GM11168 (cell line): ENCODE data around the gene CDC42.
"Not testable (repeated sequence)": the region's sequence is repeated elsewhere in the genome, so short reads cannot be mapped to it uniquely, and the experiment has no call there.

Experiments used
- in situ Hi-C: fragments of 300-500 bp; cut with MboI; formaldehyde crosslinking; loops from one replicate; pipeline ENCODE4 v1.12.0; 2022; ENCODE audit warnings: low sequenced_read_pairs; ENCODE audit not compliant: unreplicated experiment

CDC42 gene

DNA sequence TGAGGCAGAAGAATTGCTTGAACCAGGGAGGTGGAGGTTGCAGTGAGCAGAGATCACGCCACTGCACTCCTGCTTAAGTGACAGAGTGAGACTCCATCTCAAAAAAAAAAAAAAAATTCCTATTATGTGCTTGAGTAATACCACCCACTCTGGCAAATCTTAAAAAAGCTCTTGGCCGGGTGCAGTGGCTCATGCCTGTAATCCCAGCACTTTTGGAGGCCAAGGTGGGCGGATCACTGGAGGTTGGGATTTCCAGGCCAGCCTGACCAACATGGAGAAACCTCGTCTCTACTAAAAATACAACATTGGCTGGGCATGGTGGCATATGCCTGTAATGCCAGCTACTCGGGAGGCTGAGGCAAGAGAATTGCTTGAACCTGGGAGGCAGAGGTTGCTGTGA lies 17.7 kb upstream of the CDC42 start:
- in situ Hi-C loops: not testable (repeated sequence)

DNA sequence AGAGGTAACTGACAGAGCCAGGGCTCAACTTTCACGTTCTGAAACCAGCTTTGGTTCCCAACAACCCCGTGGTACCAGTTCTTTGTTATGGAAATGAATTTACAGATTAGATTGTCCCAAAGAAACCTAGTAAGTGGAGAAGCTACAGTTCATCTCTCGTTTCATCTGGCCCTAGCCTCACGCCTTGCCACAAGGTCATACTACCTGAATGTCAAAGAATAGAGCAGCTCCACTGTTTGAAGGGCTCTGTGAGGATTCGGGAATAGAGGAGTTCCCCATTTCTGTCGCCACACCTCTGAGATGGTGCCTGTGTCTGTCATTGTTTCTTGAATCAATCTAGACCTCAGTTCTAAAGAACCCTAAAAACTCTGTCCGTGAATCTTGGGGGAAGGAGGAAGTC lies 15.0 kb upstream of the CDC42 start:
- in situ Hi-C loops: no loop called here

DNA sequence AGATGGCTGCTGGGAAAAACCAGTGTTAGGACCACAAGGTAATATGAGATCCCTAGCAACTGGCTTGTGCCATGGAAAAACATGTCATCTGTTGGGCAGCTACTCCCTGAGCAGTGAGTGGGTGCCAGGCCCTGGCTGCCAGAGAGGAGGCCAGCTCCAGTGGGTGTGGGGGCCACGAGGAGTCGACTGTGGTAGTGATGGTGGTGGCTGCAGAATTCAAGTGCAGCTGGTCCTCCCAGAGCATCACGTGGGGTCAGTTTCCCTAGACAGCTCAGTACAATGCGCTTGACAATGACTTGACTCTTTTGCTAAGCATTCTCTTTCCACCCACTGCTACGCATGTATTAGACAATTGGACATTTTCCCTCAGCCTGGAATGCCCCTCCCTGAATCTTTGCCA lies 14.5 kb upstream of the CDC42 start:
- in situ Hi-C loops: no loop called here

DNA sequence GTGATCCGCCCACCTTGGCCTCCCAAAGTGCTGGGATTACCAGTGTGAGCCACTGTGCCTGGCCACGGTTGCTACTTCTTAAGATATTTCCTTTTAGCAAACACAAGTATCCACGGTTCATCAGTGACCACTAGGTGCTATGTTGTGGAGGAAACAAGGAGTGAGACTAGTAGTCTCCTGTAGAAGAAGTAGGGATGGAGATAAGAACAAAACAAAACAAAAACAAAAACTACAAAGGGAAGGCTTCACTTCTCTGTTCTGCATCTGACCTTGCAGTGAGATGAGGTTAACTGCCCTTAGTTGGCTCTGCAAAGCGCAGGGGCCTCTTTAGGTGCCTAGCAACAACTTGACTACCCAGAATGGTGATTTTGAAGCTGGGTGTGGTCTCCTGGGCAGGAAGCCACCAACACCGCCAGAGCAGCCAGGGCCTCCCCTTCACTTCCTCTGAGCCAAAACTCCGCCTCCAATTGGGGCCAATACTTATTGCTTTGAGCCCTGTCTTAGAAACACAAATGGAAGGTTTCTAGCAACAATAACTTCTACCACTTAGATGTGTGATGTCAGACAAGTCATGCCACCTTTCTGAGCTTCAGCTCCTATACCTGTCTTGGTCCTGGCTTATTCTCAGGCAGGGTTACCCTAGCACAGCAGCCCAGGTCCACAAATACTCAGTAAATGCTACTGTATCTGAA lies 12.8 kb upstream of the CDC42 start:
- in situ Hi-C loops: no loop called here

DNA sequence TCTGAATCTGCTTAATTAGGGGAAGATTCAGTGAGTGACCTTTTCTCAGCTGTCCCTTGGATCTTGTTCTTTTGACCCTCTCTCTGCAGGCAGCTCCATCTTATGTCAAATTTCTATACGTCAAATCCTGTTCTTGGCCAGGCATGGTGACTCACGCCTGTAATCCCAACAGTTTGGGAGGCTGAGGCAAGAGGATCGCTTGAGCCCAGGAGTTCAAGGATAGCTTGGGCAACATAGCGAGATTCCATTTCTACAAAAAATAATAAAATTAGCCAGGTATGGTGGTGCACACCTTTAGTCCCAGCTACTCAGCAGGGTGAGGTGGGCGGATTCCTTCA lies 12.3 kb upstream of the CDC42 start:
- in situ Hi-C loops: no loop called here

DNA sequence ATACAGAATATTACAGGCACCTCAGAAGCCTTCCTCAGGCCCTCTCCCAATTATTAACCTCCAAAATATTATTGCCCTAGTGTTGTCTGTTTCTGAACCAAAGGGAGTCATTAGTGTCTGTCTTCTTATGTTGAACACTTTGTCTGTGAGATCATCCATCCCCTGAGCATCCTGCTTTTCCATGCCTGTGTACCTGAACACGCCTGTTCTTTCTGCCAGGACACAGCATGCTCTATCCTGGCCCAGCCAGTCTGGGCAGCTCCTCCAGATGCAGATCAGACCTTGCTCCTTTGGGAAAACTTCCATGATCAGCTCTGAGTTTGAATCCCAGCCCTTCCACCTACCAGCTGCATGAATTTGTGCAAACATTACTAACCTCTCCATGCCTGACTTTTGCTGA lies 11.0 kb upstream of the CDC42 start:
- in situ Hi-C loops: no loop called here

DNA sequence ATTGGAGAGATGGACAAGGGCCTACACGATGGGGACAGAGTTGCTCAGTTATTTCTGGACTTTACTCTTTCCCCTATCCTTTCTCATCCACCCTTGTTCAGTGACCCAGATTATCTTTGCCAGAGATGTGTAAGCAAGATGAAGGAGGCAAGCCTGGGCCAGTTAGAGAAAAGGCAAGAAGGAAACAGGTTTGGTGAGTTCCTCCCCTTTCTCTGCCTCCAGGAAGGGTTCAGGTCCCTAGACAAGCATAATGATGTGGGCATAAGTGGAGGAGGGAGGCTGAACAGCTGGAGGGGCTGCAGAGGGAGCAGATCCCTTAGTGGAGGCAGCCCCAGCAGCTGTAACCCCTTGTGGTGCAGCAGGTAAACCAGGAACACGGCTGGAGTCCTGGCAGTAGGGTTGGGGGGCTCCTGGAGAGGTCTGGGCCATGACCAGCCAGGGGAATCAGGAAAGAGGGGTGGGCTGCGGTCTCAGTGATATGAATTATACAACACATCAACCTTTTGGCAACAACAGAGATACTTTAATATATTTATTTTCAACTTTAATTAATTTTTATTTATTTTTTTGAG lies 9.2 kb upstream of the CDC42 start:
- in situ Hi-C loops: no loop called here

DNA sequence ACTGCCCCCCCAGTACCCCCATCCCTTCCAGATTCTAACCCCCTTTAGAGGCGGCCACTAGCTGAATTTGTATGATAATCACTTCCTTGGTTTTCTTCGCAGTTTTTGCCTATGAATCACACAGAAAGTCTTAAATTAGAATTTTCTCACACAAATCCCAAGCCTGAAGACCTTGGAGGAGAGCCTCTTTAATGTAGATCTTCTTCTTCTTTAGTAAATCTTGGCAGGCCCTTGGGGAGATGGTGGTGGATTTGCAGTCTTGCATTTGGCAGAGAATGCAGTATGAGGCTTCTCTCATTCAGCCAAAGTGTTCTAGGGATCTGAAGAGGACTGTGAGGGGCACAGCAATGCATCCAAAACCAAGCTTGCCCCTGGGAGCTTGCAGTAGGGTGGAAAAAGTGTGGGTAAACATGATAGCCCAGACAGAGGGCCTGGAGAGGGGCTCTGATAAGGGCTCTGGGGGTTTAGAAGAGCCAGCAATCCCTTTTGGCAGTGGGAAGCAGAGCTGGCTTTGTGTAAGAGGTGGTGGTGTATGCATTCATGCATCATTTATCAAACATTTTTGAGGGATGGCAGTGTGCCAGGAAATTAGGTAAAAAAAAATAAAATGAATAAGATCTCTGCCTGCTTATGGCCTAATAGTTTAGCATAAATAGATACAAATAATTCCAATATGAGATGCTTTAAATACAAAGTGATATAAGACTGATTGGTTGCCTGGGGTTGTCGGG lies 7.7 kb upstream of the CDC42 start:
- in situ Hi-C loops: no loop called here

DNA sequence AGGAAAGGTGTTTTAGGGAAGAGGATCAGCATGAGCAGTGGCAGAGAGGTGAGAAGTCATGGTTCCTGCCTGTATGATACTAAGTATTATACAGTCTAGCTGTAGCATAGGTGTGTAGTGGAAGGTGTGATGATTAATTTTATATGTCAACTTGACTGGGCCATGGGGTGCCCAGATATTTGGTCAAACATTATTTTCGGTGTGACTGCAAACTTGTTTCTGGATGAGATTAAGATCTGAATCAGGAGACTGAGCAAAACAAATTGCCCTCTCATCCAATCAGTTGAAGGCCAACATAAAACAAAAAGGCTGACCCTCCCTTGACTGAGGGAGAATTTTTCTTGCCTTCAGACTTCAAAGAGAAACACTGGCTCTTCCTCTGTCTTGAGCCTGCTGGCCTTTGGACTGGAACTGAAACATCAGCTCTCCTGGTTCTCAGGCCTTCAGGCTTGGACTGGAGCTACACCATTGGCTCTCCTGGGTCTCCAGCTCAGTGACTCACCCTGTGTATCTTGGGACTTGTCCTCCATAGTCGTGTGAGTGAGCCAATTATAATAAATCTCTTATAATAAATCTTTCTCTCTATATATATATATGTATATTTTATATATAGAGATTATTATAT lies 6.8 kb upstream of the CDC42 start:
- in situ Hi-C loops: no loop called here

DNA sequence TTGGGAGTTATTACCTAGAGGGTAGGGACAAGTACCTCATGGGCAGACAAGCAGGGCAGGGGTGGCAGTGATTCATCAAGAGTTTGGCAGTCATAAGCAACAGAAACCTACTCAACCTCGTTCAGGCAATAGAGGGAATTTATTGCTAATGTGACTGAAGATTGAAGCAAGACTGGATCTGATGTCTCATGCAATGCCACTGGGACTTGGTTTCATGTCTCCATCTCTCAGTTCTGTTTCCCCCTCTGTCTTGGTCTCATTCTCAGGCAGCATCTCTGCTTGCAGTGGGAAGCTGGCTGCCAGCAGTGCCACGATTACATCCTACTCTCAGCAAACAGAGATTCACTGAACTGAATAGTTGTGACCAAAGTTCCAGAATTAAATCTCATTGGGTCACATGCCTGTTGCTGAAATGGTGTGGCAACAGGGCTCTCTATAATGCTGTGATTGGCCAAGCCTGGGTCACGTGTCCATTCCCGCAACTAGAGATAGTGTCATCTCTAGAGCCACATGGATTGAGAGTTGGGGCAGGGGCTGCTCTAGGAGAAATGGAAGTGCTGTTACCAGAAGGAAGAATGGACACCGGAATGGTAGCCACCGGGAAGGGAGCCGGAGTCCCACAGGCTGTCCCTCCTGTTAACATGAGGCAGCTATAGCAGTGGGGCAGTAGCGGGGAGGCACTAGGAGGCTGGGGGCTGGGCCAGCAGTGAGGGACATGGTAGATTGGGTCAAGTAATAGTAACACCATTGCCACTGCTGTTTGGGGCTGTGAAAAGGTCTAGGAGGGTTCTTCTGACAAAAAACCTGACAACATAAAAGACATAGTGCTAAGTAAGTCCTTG lies 3.9 kb upstream of the CDC42 start:
- in situ Hi-C loops: no loop called here

DNA sequence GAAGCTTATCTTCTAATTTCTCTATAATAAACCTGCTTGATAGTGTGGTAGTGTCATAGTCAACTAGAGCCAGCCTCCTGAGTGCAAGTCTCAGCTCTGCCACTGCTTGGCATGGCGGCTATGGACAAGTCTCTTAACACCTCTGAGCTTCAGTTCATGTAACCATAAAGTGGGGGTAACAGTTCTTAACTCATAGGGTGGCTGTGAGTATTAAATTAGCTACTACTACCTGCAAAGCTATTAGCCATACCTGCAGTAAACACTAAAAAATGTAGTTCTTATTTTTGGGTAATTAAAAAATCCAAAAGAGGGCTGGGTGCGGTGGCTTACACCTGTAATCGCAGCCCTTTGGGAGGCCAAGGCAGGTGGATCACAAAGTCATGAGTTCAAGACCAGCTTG lies 2.2 kb upstream of the CDC42 start:
- in situ Hi-C loops: no loop called here

DNA sequence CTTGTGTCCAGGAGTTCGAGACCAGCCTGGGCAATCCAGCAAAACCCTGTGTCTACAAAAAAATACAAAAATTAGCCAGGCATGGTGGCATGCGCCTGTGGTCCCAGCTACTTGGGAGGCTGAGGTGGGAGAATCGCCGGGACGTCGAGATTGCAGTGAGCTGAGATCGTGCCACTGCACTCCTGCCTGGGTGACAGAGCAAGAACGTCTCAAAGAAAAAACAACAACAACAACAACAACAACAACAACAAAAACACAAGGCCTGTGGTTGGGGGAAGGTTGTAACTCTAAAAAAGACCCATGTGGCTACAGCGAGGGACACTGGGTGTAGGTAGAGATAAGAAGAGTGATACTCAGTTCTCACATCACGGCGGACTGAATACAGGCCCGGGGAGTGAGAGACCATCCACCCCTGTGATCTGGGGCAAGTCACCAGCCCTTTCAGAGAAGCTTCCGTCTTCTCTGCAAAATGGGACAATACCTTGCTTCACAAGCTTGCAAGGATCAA lies 848 bp upstream of the CDC42 start:
- in situ Hi-C loops: no loop called here

DNA sequence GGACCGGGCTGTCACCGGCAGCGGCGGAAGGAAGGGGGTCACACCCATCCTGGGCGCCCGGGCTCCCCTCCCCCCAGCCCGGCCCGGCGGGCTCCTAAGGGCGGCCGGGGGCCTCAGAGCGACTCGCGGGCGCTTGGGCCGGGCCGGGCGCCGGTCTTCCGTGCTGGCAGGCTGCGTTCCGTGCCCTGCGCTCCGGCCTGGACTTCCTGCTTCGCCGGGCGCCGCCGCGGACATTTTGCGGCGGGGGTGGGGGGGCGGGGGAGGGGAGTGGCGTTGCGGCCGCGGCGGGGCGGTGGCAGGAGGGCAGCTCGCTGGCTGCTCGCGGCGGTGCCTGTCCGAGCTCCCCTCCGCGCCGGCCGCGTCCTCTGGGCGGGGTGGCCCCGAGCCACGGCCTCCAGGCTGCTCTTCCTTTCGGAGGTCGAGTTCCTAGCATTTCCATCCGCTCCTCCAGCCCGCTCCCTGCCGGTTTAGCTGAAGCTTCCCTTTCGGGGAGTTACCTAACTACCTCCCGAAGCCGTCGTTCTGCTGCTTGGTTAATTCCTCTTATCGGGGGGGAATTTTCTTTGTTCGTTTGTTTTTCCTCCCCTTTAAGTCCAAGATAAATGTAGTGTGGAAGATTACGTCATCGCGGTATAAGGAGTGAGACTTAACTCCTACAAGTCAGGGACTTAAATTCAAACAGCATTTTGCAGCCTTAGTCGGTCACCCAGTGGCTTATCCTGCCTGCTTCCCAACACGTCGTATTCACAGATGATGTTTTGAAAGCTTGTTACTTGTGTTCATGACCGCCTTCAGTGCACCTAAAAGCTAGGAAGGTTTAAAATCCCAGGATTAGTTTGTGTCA lies 730 bp downstream of the CDC42 start:
- in situ Hi-C loops: no loop called here

DNA sequence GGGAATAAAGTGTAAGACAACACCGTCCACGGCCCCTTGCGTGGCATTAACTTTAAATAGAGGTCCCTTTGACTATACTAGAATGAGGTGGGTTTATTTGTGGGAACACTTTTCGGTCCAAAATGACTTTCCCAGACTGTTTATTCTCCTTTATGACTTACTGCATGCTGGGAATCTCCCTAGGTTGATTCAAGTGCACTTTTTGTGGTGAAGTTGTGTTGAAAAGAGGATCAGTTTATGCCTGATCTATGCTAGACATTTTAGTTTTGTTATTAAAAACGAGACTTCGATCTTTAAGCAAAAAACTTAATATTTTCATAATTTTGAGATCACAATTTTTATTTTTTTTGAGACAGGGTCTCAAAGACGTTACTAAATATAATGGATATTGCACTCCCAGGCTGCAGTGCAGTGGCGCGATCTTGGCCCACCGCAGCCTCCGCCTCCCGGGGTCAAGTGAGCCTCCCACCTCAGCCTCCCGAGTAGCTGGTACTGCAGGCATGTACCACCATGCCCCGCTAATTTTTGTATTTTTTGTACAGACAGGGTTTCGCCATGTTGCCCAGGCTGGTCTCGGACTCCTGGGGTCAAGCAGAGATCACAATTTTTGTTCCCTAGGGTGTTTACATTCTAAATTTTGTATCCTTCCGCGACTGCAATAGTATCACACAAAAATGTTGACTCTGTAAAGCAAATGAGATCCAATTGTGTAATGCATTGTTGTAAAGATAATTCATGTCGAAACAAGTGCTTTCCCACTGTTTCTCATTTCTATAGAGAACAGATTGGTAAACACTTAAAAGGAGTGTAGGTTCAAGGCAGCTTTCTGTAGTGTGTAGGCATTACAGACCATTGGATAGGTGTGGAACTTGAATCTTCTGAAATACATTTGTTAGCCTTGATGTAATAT lies 1.6 kb downstream of the CDC42 start:
- in situ Hi-C loops: no loop called here

DNA sequence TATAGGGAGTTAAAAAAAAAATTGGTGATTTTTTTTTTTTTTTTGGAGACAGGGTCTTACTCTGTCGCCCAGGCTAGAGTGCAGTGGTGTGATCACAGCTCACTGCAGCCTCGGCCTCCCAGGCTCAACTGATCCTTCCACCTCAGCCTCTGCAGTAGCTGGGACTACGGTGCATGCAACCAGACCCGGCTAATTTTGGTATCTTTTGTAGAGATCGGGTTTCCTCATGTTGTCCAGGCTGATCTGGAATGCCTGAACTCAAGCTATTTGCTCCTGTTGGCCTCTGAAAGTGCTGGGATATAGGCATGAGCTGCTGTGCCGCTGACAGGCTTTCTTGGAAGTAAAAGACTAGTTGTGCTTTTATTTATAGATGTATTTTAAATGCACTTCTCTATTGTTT lies 3.0 kb downstream of the CDC42 start:
- in situ Hi-C loops: no loop called here

DNA sequence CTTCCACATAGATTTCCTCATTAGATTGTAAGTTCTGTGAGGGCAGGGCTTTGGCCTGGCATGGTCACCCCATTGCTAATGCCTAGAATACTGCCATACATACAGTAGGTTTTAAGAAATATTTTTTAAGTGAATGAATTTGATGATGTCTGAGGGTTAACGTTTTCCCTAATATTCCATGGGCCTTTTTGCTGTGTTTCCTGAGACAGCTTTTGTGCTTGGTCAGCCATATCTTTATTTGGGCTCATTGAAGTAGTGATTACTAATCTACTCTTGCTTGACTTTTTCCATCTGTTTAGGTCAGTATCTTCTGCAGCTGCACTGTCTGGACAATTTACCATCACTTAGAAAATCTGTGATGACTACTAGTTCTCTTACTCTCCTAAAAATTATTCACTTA lies 3.5 kb downstream of the CDC42 start:
- in situ Hi-C loops: no loop called here

DNA sequence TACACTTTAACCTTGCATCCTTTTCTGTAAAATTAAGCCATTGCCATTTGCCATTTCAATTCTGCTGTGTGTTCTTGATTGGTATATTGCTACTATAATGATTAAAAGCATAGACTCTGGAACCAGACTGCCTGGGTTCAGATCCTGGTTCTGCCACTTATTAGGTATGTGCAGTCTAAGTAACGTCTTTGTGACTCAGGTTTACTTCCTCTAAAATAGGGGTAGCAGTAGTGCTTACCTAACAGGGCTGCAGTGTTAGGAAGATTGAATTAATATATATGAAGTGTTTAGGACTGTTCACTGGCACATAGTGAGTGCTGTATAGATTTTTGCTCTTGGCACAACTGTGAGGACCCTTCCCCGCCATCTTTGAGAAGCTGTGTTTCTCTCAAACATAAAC lies 4.4 kb downstream of the CDC42 start:
- in situ Hi-C loops: no loop called here

DNA sequence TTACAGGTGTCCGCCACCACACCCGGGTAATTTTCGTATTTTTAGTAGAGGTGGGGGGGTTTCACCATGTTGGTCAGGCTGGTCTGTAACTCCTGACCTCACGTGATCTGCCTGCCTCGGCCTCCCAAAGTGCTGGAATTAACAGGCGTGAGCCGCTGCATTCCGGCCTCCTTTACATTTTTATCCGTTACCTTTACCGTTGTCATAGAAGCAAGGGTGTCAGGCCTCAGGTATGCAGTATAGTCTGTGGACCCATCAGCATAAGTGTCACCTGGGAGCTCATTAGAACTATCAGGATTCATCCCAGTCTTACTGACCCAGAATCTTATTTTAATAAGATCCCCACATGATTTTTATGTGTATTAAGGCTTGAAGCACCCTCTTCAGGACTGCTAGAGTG lies 5.4 kb downstream of the CDC42 start:
- in situ Hi-C loops: no loop called here
